Breast epithelium (tissue), 4 donors: ENCODE data around the gene RAPGEF1. TPM values are rescaled to one million over a fixed set of nuclear protein-coding genes. Genes with fewer than 3 reads are reported as not detected.

Experiments used
- DNase-seq, 2 donors: peaks; one replicate each; pipeline ENCODE4 v3.0.0-alpha.2; 2019; ENCODE audit warnings: low spot score in 2 of 2
- H3K27ac ChIP-seq, 2 donors: fragments of 200-600 bp; sonication (generic) in 1 of 2; one replicate each; pipeline ENCODE4 v1.5.1; 2016 to 2019; ENCODE audit warnings: mild to moderate bottlenecking in 1 of 2
- H3K27me3 ChIP-seq, 2 donors: fragments of 200-600 bp; sonication (generic) in 1 of 2; one replicate each; pipeline versions ENCODE4 v1.5.1 to v1.6.0; 2017 to 2019; ENCODE audit warnings: control low read depth in 1 of 2, mild to moderate bottlenecking in 1 of 2
- H3K36me3 ChIP-seq: fragments of 200-600 bp; one replicate; pipeline ENCODE4 v1.5.1; 2019
- H3K4me1 ChIP-seq, 2 donors: fragments of 200-600 bp; sonication (generic); one replicate each; pipeline ENCODE4 v1.5.1; 2016 to 2019; ENCODE audit warnings: control low read depth in 1 of 2
- H3K4me3 ChIP-seq, 3 donors: fragments of 200-600 bp; sonication (generic); 1 replicate in 2 of 3; 2 replicates in 1 of 3; pipeline ENCODE4 v1.5.1; 2016 to 2019; ENCODE audit warnings: mild to moderate bottlenecking in 3 of 3, moderate library complexity in 2 of 3
- H3K9me3 ChIP-seq, 2 donors: fragments of 200-600 bp; sonication (generic) in 1 of 2; one replicate each; pipeline ENCODE4 v1.5.1; 2016 to 2019; ENCODE audit warnings: control low read depth in 1 of 2
- POLR2A ChIP-seq: fragments of 450-650 bp; IDR thresholded peaks from one replicate; pipeline ENCODE4 v1.6.1; 2016; ENCODE audit warnings: antibody characterized with exemption, mild to moderate bottlenecking, moderate library complexity
- POLR2AphosphoS5 ChIP-seq, 3 donors: sonication (generic); formaldehyde crosslinking; IDR thresholded peaks; one replicate each; pipeline ENCODE4 v1.6.1; 2017; ENCODE audit warnings: antibody characterized with exemption in 3 of 3
- intact Hi-C: fragments of 100-400 bp; cut with DNase I; formaldehyde crosslinking; loops from one replicate; pipeline ENCODE4 v1.15.1; 2023; ENCODE audit warnings: low total_unique reads
- total RNA-seq, 3 donors: library from RNA; depleted of rRNA; stranded (reverse); fragments of >200 nt; gene quantifications; one replicate each; pipeline ENCODE4 v1.1.0, GENCODE V29; 2016
- TF ChIP-seq, protein P1 (sequence below), 3 donors: fragments of 450-650 bp; IDR thresholded peaks; one replicate each; pipeline ENCODE4 v1.5.1; 2016 to 2017; ENCODE audit warnings: antibody characterized with exemption in 3 of 3, mild to moderate bottlenecking in 3 of 3, moderate library complexity in 3 of 3

RAPGEF1 gene
- total RNA-seq, 3 donors from 2014 or later, result 35.3 to 38.0 (median 37.3) TPM

DNA sequence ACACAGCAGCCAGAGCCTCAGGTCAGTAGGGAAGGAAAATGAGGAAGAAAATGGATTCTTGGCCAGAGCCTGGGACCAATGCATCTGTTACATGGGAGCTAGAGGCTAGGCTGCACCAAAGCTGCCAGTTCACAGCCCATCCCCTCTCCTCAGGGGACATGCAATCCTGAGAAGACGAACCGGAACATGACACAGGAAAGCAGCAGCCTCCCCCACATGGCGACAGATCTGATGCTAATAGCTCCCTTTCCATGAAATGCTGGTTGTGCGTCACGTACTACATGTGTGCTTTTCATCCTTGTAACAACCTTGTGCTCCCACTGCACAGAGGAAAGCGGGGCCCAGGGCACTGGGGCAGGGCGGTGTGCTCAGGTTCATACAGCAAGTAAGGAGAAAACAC is 127.0 kb downstream of the RAPGEF1 start:
- intact Hi-C loops, result no loop called here
- Histone ChIP-seq H3K27ac (no peak overlapping the region), H3K27me3 (no peaks in the 10 kb centered on the region), H3K9me3 (no peaks in the 10 kb centered on the region), H3K4me3 (no peak overlapping the region), H3K36me3 (no peaks in the 10 kb centered on the region), H3K4me1 (peaks cover 4 to 15% of the 10 kb centered on the region in 2 donors)
- no peak for DNase-seq
- TF ChIP-seq, protein P1, sequence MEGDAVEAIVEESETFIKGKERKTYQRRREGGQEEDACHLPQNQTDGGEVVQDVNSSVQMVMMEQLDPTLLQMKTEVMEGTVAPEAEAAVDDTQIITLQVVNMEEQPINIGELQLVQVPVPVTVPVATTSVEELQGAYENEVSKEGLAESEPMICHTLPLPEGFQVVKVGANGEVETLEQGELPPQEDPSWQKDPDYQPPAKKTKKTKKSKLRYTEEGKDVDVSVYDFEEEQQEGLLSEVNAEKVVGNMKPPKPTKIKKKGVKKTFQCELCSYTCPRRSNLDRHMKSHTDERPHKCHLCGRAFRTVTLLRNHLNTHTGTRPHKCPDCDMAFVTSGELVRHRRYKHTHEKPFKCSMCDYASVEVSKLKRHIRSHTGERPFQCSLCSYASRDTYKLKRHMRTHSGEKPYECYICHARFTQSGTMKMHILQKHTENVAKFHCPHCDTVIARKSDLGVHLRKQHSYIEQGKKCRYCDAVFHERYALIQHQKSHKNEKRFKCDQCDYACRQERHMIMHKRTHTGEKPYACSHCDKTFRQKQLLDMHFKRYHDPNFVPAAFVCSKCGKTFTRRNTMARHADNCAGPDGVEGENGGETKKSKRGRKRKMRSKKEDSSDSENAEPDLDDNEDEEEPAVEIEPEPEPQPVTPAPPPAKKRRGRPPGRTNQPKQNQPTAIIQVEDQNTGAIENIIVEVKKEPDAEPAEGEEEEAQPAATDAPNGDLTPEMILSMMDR (IDR thresholded peaks at IDR 0.05), result no peak
- TF ChIP-seq POLR2AphosphoS5 (IDR thresholded peaks at IDR 0.05), result no peak
- no peak for TF ChIP-seq POLR2A

DNA sequence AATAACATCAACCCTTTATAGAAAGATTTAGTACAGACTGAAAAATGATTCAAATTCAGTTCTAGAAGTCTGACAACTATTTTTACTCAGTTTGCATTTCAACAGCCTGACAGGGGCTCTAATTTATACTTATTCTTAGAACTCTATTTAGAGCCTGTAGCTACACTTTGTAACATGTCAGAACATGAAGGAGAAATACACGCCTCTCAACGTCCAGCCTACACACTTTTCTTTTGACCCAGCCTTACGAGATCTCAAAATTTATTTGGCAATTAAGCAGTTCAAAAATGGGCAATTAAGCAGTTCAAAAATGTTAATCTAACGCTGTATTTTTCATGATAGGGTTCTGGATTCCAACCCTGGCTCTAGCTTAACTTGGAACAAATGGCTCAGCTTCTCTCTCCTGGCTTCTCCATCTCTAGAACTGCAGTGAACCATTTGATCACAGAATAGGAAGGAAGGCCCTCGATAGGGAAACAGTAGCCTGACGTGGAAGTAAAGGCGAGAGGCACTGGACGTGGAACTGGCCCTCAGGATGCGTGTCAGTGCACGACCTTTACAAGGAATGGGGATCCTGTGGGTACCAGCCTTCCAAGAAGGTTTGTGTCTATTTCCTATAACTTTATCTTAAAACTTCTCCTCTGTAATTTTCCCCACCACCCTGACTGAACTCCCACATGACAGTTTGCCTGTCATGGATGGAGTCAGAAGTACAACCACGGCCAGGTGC is 128.1 kb downstream of the RAPGEF1 start:
- Histone ChIP-seq H3K36me3 (no peaks in the 10 kb centered on the region), H3K4me3 (no peak overlapping the region), H3K4me1 (peaks cover 5 to 15% of the 10 kb centered on the region in 2 donors), H3K27ac (peak overlapping the region in 1 of 2 donors; percentile 55), H3K27me3 (no peaks in the 10 kb centered on the region), H3K9me3 (no peaks in the 10 kb centered on the region)
- TF ChIP-seq POLR2AphosphoS5 (IDR thresholded peaks at IDR 0.05) (no peak), POLR2A (no peak)
- TF ChIP-seq, protein P1 (IDR thresholded peaks at IDR 0.05), result no peak
- intact Hi-C loops, result no loop called here
- no peak for DNase-seq

DNA sequence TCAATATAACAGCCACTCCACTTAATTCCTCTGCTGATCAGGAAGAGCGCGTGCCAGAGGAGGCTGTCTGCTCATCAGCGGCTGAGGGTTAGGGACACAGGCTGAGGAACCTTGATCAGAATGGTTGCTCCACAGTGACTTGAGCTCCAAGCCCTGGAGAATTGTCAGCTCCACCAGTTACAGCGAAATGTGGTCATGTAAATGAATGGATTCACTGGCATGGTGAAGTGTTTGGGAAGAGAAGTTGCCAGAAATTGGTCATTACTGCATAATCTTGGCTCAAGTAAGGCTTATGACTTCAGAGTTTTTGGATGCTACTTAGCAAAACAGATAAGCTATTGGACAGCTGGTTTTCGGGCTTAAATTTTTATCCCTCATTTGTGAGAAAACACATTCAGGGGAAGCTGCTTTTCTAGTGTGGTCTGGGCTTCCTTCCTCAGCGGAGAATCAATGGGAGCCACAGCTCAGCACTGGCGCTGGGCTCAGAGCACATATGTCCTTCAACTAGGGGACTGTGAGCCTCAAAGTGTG is 129.6 kb downstream of the RAPGEF1 start:
- H3K36me3 ChIP-seq, result no peaks in the 10 kb centered on the region
- no peaks in the 10 kb centered on the region for H3K9me3 ChIP-seq
- intact Hi-C loops, result no loop called here
- no peak overlapping the region for H3K4me3 ChIP-seq
- peak in 1 of 2 donors; percentile 55 for DNase-seq
- TF ChIP-seq POLR2A (no peak), POLR2AphosphoS5 (IDR thresholded peaks at IDR 0.05) (peak; percentile 36 to 63 (median 55))
- TF ChIP-seq, protein P1 (IDR thresholded peaks at IDR 0.05), result no peak
- H3K4me1 ChIP-seq, result peaks cover 5 to 15% of the 10 kb centered on the region in 2 donors
- H3K27me3 ChIP-seq, result no peaks in the 10 kb centered on the region
- H3K27ac ChIP-seq, result peak overlapping the region; percentile 78 to 82

DNA sequence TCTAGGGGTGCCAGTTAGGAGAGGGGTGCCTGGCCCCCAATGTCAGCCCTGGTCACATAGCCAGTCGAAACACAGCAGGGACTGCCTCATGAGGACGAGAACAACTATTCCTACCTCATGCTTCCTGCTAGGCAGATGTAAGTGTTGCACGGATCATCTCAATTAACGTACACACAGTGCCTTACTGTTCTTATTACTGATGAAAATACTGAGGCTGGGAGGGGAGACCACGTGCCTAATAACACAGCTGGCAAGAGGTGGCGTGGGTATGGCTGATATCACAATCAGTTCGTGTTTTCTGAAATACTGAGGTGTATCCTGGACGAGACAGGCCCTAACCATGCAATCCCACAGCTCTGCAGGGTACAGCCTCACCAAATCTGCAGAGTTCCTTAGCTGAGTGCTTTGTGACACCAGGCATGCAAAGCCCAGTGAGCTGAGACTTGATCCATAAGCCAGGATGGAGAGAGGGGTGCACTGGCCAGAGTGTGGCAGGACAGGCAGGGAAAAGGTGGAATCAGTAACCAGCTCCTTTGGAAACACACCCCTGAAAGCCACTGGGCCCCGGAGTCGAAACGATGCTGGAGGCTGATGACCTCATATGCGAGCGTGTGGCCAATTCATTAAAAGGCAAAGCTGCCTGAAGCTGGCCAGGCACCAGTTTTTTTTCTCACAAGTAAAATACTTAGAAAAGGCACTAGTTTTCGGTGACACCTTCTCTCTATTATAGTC is 130.6 kb downstream of the RAPGEF1 start:
- H3K27ac ChIP-seq, result peak overlapping the region; percentile 78 to 82
- intact Hi-C loops, result no loop called here

More for the DNA sequence above, 130.6 kb downstream of the RAPGEF1 start:
- Histone ChIP-seq H3K27me3 (no peaks in the 10 kb centered on the region), H3K9me3 (no peaks in the 10 kb centered on the region), H3K4me1 (peaks cover 5 to 15% of the 10 kb centered on the region in 2 donors), H3K4me3 (no peak overlapping the region), H3K36me3 (no peaks in the 10 kb centered on the region)
- DNase-seq, result peak in 1 of 2 donors; percentile 68
- TF ChIP-seq, protein P1 (IDR thresholded peaks at IDR 0.05), result no peak
- TF ChIP-seq POLR2AphosphoS5 (IDR thresholded peaks at IDR 0.05) (no peak), POLR2A (no peak)
